COLO829 (cell line): ENCODE results near the gene KIF16B.
A peak's percentile ranks its signal among the peaks of the same experiment; 100 is the strongest.

Experiments
- DNase-seq: peaks from one replicate; pipeline ENCODE4 v3.0.0; 2012; ENCODE audit warnings: low spot score

The KIF16B gene

GRCh38 chr20:16433293-16433580 is 140.0 kb downstream of the KIF16B start:
- DNase-seq: no peak

DNA sequence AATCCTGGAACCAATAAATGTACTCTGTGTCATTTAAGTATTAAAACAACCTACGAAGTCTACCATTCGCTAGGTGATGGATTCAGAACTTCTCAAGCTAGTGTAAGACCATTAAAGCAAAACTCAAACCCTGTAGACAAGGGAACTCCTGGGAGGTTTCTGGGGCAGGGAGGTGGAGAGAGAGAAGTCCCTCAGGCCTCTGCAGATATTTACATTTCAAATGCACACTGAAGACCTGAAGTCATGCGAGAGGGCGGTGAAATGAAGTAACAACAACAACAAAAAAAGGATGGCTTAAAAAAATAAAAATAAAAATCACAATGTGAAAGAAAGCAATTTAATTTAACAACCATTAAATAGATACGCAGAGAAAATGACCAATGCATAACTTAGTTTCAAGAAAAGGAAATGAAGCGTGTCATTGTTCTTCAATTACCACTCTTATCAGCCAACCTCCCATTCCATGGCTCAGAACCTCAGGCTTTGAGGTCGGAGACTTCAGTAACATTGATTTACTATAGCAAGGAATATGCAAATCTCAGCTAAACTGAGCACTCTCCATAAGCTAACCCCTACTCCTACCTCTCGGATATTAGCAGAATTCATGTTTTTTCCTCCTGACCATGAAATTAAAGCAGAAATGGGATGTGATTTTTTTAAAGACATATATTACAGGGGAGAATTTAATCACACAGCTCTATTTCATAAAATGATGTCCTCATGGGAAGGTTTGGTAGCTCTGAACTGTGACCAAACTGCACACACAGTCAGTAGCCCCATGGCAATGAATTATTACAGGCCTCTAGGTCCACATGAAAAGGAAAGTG is 140.6 kb downstream of the KIF16B start:
- DNase-seq: peak; percentile 8

DNA sequence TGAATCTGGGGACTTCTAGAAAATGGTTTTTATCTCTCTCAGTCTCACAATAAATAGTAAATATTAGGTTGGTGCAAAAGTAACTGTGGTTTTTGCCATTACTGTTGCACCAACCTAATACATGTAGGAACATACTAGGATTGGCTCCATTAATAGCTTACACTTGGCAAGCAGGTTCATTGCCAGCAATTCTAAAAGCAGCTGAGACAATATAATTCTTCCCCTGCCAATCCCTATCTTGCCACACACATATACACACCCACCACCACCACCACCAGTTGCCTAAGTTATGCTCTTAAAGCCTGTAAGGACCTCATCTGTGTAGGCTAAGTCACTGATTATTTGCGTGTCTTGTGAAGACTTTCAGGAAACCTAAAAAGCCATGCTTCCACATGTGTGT is 145.1 kb downstream of the KIF16B start:
- DNase-seq: no peak

DNA sequence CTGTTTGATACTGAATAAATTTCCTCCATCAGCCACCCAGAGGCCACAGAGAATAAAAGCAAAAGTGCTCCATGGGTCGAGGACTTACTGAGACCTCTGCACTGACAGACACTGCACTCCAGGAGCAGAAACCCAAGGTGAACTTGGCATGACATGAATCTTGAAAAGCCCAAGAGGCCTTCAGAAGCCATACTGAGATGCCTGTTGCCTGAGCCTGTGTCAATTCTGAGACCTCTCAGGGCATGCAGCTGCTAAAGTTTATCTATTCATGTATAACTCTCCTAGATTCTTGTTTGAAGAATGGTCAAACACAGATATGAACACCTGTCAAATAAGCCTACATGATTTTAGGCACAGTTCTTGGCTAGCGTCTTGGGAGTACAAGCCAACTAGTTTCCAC is 145.7 kb downstream of the KIF16B start:
- no peak for DNase-seq

GRCh38 chr20:16424780-16425179 is 148.5 kb downstream of the KIF16B start:
- no peak for DNase-seq

DNA sequence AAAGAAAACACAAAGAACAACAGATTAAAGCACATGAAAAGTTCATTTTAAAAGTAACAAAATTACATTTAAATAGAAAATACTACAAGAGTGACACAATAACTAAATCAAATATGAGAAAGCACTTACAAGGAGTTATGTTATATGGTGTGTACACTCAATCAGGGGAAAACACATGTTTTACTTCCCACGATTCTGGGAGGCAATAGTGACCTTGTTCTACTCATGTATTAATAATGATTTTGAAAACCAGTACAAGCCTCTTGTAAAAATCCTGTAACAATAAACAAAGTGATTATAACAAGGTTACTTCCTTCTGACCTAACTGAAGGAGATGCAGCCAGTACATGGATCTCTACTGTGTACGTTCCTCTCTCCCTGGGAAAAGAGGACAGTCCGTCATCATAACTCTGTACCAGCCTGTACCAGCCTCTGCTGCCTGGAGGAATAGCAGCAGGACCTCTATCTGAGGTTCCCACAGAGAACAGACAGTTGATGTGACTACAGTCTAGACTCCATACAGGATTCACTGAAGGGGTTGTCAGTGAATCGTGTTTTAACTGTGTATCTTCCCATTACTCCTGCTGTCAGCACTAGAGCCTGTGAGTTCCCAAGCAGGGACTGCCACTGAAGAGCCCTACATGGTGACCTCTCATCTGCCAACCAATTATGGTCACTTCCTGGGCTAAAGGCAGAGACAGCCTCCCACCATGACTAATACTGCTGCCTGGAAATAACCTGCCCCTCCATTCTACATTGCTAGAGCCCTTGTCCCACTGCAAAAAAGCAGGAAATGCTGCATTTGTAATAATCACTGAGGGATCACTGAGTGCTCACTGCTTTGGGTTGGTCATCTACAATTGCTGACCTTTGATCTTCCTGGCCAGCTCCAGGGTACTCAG is 149.7 kb downstream of the KIF16B start:
- no peak for DNase-seq

DNA sequence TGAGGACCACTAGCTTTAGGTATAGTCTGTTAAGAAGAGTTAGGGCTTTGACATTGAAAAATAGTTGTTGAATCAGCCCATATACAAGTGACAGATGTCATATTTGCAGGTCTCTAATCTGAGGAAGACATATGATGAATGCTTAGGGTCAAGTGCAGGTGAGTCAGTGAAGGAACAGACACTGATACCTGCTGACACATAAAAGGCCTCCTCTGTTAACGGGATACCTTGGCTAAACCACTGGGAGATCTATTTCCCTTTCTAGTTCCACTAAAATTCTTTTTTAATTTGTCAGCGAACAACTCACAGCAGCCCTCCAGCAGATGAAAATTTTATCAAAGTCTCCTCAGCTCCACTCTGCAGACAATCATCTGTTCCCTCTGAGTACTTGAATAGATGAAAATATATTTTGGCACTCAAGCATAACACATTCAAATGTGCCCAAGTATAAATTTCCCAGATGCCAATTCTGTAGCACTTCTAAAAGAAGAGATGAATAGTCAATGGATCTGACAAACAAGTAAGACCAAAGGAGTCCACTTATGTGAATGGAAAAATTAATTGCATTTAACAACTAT is 154.0 kb downstream of the KIF16B start:
- DNase-seq: no peak

DNA sequence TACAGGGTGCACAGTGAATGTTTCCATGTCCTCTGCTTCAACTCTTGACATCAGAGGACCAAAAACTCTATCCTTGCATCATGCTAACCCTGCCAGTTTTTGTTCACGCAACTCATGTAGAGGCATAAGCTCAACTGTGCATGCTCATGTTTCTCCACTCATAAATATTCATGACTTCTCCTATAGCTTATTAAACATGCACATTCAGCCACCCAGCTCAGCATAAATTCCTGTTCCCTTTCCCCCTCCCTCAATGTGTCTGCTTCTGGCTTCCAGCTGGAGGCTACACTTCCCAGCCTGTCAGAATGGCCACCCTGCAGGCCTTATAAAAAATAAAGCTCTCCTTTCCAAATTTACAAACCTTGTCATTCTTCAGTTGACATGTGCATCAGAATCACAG is 154.6 kb downstream of the KIF16B start:
- DNase-seq: no peak

- DNase-seq: no peak
These were observed 156.2 kb downstream of the KIF16B start for GRCh38 chr20:16417001-16417400.

GRCh38 chr20:16415071-16416053 is 157.9 kb downstream of the KIF16B start:
- peak; percentile 11 for DNase-seq

- no peak for DNase-seq
These were observed 160.3 kb downstream of the KIF16B start for GRCh38 chr20:16412906-16413305.

- DNase-seq: no peak
These were observed 161.9 kb downstream of the KIF16B start for GRCh38 chr20:16411361-16411760.

GRCh38 chr20:16410626-16411025 is 162.6 kb downstream of the KIF16B start:
- DNase-seq: no peak

DNA sequence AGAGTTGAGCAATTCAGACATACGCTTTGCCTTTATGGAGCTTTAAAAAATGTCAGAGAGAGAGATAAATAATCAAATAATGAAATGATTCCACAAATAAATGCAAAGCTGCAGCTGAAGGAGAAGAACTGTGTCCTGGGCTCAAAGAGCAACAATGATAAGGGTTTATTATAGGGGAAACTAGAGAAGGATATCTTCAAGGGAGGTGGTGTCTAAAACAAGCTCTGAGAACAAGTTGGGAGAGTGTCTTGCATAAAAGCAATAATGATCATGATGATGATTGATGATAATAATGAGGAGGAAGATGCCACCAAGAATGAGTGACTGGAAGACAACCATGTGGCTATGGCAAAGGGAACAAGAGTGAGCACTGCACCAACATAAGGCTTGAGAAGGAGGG is 164.3 kb downstream of the KIF16B start:
- DNase-seq: no peak

DNA sequence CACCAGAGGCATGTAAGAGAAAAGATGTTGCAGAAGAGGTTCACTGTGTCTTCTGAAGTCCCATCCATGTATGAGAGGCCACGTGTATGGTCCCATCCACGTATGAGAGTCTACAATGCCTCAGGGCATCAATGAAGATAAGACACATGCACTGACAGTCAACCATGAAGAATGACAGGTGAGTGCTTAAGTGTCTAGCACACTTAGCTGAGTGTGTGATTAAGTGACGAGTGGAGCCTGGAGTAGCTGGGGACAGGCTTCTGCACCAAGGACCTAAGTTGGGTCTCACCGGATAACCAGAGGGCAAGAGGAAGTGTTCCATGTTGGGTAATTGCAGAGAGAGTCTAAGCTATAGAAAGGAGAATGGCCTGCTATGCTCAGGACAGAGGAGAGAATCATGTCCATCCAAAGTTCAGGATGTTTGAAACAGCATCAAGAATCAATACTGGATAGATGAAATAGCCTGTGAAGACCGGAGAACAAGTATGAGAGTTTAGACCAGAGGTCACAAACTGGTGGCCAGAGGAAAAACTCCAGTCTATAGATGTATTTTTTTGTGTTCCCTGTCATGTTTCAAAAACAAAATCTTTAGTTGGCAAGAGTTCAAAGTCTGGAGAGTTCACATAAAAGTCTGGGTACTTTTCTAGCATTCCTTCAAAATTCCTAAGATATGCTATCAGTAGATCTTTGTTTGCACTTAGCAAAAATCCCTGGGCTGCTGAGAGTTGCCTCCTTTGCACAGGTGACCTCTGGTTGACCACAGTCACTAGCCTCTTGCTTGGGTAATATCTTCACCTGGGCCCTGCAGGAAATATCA is 165.8 kb downstream of the KIF16B start:
- no peak for DNase-seq

GRCh38 chr20:16405254-16405653 is 168.0 kb downstream of the KIF16B start:
- DNase-seq: no peak

GRCh38 chr20:16404640-16405039 is 168.6 kb downstream of the KIF16B start:
- DNase-seq: no peak

DNA sequence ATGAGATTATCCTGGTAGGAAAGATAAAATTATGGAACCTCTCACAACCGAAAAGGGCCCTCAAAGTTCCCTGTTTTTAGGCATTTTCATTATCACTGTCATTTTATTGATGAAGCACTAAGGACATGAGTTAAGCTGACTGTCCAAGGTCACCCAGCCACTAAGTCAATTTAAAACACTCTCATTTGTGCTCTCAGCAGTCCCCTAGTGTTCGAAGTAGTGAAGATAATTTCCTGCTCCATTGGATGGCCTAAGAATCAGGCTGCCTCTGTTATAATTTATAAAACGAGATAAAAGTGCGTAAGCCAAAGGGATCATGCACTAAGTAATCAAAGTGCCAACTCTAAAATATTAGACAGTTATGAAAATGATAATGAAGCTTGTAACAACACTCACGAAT is 169.1 kb downstream of the KIF16B start:
- no peak for DNase-seq

GRCh38 chr20:16400234-16400633 is 173.0 kb downstream of the KIF16B start:
- DNase-seq: no peak

- no peak for DNase-seq
These were observed 173.4 kb downstream of the KIF16B start for GRCh38 chr20:16399801-16400200.

DNA sequence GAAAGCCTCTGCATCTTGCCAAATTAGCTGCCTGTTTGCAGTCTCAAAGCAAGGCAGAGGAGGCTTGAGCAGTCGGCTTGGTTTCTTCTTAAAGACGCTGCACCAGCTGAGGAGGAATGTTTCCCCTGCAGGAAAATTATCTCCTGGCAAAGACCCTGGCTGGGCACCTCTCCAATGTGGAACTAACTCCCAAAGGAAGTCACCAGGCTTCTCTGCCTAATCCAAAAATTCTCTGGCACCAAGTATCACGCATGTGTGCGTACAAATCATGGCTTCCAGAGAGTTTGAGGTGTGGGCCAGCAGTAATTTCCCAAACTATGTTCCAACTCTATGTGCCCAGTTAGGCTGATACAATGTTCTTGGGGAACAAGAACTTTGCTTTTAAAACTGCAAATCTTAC is 176.2 kb downstream of the KIF16B start:
- no peak for DNase-seq
